NCI-H1436 (cell line): ENCODE measurements around the gene PA2G4.
"Not testable (repeated sequence)": the region's sequence is repeated elsewhere in the genome, so short reads cannot be mapped to it uniquely, and the experiment has no call there.

ENCODE experiments used
- DNase-seq: peaks from one replicate; lab custom pipeline; 2025; lab: John Stamatoyannopoulos, UW

PA2G4 gene

DNA sequence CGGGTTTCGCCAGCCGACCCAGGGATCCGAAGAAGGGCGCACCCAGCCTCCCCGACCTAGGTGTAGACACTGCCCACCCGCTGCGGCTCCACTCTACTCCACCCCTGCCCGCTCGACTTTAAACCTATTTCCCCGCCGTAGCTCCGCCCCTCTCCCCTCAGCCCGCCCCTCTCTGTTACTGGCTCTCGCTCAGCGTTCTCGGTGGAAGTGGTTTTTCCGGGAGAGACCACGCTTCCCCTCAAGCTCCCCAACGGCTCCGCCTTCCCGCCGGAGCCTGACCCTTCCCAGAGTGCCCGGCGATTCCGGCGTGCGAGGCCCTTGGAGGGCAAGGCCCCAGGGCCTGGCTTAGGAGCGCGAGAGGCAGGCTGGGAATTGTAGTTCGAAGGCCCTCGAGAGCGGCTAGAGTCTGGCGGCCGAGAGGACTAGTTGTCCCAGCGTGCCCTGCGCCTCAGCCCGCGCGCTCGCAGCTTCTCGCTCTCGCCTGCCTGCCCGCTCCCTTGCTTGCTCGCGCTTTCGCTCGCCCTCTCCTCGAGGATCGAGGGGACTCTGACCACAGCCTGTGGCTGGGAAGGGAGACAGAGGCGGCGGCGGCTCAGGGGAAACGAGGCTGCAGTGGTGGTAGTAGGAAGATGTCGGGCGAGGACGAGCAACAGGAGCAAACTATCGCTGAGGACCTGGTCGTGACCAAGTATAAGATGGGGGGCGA lies at the start of gene PA2G4:
Gene PA2G4 (plus strand): TSS at position 451 of the 706 bp plus-strand sequence. CDS start 179 bp downstream, at position 630.
- peak; percentile 97 for DNase-seq

DNA sequence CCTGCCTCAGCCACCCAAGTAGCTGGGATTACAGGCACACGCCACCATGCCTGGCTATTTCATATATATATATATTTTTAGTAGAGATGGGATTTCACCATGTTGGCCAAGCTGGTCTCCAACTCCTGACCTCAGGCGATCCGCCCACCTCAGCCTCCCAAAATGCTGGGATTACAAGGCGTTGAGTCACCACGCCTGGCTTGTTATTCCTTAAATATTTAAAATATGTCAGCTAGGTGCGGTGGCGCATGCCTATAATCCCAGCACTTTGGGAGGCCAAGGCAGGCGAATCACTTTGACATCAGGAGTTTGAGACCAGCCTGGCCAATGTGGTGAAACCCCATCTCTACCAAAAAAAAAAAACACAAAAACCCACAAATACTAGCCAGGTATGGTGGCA lies 44.4 kb upstream of the PA2G4 start:
- DNase-seq, result not testable (repeated sequence)

DNA sequence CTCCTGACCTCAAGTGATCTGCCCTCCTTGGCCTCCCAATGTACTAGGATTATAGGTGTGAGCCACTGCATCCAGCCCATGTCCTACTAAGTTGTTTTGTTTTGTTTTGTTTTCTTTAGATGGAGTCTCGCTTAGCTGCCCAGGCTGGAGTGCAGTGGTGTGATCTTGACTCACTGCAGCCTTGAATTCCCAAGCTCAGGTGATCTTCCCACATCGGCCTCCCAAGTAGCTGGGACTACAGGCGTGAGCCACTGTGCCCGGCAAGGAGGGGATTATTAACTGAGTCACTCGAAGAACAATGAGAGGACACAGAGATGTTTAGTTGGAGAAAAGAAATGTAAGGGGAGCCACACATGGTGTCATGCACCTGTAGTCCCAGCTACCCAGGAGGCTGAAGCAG lies 42.4 kb upstream of the PA2G4 start:
- DNase-seq, result no peak

DNA sequence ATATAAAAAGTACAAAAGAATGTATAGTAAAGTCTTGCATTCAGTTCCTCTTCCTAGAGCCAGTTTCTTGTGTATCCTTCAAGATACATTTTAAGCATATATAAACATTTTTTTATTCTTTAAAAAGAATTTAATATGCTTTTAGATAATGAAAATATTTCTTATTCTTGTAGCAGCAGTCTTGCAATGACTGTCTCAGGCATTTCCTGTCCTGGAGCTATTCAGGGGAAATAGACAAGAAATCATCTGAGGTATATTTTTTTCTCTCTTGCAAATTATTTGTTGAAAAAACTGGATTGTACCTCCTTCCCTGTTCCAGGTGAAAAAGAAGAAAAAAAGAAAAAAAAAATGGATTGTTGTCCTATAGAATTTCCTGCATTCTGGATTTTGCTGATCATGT lies 41.4 kb upstream of the PA2G4 start:
- DNase-seq, result no peak

DNA sequence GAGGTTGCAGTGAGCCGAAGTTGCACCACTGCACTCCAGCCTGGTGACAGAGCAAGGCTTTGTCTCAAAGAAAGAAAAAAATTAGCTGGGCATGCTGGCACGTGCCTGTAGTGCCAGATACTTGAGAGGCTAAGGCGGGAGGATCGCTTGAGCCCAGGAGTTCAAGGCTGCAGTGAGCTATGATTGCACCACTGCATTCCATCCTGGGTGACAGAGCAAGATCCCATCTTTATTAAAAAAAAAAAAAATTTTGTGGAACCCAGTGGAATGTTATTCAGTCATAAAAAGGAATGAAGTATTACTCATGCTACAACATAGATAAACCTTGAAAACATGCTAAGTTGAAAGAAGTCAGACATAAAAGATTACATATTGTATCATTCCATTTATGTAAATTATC lies 32.7 kb upstream of the PA2G4 start:
- DNase-seq, result no peak

DNA sequence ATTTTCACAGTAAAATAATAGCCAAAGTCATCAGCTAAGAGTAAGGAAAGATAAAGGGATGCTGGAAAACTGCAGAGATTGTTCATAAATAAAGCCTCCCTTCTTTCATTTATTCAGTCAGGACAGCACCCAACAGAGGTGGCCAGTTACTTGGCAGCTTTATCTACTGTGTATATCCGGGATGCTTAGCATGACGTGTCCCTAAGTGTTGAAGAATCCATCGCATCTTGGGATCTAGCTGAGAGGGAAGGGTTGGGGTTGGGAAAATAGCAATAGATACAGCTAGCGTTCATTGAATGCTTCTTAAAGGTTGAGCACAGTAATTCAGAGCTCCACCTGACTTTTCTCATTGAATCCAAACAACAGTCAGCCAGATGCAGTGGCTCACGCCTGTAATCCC lies 30.0 kb upstream of the PA2G4 start:
- DNase-seq, result no peak

DNA sequence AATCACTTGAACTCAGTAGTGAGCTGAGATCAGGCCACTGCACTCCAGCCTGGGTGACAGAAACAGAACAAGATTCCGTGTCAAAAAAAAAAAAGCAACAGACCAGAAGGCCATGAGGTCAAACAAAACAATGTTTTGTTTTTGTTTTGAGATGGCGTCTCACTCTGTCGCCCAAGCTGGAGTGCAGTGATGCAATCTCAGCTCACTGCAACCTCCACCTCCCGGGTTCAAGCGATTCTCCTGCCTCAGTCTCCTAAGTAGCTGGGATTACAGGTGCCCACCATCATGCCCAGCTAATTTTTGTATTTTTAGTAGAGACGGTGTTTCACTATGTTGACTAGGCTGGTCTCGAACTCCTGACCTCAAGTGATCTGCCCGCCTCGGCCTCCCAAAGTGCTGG lies 26.4 kb upstream of the PA2G4 start:
- not testable (repeated sequence) for DNase-seq

DNA sequence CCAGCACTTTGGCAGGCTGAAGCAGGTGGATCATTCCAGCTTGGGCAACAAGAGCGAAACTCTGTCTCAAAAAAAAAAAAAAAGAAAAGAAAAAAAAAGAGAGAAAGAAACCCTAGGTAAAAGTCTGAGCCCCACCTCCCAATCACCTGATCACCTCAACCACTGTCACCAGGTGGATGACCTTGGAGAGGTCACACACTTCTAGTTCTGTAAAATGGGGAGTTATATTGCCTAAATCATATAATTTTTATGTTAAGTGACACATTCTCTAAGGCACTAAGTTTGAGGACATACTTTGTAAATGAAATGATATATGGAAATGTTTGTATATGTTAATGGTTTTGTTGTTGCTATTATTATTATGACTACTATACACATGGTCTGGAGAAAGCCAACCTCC lies 25.9 kb upstream of the PA2G4 start:
- no peak for DNase-seq

DNA sequence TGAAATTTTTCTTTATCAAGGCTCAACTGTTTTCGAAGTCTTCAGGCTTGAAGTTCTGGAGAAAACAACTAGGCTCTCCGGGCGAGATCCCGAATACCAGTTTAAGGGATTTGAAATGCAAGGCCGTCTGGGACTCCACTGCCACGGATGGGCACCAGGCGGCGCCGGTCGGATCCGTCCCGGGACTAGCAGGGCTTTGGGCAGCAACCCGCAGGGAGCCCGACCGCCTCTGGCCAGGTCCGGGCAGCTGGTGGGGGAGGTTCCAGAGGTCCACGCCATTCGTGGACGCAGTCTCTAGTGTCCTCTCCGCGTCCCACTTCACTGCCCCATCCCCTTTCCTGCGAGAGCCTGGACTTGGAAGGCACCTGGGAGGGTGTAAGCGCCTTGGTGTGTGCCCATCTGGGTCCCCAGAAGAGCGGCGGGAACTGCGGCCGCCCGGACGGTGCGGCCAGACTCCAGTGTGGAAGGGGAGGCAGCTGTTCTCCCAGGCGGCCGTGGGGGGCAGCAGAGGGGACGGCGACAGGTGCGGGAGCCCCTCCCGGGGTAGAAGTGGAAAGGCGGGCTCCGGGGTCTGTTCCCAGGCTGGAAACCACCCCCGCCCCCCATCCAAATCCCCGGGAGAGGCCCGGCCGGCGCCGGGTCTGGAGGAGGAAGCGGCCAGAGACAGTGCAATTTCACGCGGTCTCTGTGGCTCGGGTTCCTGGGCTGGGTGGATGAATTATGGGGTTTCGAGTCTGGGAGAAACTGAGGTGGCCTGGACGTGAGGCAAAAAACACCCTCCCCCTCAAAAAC lies 25.2 kb upstream of the PA2G4 start:
- peak; percentile 31 for DNase-seq

DNA sequence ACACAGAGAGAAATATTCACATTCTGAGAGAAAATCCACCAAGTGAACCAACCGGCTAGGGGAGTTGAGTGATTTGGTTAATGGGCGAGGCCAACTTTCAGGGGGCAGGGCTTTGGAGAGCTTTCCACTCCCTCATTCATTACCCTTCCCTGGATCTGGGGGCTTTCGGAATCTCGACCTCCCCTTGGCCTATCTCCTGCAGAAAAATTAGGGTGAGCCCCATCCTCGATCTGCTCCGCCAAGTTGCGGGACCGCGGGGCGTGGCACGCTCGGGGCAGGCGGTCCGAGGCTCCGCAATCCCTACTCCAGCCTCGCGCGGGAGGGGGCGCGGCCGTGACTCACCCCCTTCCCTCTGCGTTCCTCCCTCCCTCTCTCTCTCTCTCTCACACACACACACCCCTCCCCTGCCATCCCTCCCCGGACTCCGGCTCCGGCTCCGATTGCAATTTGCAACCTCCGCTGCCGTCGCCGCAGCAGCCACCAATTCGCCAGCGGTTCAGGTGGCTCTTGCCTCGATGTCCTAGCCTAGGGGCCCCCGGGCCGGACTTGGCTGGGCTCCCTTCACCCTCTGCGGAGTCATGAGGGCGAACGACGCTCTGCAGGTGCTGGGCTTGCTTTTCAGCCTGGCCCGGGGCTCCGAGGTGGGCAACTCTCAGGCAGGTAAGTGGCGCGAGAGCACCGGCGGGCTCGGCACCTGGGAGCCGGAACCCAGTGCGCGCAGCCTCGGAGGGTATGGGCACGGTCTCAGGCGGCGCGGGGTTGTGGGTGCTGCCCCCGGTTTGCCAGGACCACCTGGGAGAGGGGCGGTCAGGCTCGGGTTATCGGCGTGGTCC lies 24.4 kb upstream of the PA2G4 start, which contains the start of gene ERBB3:
Gene ERBB3 (plus strand): TSS at position 443 of the 833 bp plus-strand sequence. CDS start 136 bp downstream, at position 579.
- DNase-seq, result peak; percentile 60

DNA sequence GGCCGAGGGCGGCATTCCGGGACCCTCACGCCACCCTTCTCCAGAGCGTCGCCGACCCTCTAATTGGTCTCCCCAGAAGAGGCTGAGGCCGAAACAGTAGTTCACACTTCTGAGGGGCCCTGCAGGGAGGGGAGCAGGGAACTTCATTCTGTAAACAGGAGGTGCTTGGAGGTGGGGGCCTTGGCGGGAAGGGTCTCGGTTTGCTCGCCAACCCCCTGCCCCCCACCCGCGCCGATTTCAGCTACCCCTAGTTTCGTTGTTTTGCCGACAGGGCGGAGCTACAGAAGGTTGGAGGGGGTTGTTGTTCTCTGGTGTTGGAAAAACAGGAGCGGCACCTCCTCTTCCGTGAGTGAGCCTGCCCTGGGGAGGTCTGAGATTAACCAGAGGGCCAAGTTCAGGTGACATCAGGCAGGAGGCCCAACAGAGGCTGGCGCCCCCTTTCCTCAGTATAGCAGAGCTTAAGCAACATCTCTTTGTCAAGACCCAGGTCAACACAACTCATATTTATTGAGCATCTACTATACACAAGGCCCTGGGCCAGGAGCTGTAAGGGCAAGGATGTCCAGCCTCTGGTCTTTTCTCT lies 23.7 kb upstream of the PA2G4 start:
- no peak for DNase-seq

DNA sequence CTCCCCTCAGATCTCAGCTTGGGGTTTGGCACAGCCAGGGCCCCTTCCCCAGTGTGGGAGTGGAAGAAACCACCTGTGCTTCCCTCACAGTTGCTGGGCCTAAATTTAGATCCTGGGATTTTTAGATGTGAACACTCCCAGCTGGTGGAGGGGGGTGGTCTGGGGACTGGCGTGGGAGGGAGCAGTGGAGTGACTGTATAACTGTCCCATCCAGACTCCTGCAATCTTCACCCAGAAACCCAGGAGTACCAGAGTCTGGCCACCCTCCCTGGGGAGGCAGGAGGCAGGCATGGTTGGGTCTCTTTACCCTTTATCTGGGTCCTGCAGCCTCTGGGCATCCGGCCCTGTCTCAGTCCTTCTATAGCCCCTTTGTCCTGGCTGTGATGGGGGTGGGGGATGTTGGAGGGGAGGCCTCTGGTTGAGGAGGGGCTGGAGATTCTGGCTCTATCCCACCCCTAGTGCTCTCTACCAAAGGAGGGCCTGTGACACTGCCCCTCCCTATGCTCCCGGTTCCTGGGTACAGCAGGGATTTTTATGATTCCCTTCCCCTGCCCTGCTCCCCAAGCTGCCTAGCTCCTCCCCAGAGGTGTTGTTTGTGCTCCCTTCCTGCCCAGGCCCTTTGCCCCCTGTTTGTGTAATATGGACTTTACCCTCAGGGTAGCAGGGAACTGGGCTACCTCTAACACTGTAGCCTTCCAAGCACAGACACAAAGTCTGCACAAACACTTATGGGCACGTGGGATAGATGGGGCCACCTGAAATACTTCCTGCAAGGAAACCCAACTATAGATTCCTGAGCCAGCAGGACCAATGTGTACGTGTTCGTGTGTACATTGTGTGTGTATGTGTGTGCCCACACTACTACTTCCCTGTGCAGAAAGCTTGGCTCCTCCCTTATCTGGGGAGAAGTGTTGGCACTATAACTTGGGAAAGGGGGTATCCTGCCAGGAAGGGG lies 22.7 kb upstream of the PA2G4 start:
- DNase-seq, result no peak

DNA sequence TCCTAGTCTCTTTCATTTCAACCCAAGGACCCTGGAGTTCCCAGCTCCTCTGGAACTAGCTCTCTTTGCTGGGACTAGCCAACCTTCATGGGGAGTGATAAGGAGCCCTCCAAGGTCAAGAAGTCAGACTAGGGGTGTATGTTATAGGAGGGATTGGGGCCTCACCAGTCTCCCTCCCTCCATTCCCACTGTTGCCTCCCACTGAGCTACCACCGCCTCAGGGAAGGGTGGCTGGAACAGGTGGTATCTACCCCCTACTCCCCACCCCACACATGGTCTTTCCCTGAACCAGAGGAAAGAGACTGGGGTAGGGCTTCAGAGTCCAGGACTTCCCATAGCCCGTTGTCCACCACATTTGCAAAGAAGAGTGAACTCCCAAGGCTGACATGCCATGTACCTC lies 22.0 kb upstream of the PA2G4 start:
- no peak for DNase-seq

DNA sequence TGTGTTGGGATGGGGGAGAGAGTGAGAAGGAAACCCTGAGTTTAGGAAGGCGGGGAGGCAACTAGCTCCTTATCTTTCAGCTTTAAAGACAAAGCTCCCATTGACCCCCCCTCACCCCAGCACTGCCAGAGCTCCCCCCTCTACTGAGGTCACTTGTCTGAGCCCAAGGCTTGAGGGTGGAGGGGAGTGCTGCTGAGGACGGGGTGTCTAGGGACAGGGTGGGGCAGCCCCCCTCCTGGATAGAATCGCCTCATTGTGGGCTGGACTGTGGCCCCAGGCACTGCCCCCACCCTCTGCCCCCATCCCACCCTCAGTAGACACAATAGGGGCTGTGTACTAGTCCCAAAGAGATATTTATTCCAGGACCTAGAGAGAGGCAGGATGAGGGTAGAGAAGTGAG lies 21.4 kb upstream of the PA2G4 start:
- DNase-seq, result no peak

DNA sequence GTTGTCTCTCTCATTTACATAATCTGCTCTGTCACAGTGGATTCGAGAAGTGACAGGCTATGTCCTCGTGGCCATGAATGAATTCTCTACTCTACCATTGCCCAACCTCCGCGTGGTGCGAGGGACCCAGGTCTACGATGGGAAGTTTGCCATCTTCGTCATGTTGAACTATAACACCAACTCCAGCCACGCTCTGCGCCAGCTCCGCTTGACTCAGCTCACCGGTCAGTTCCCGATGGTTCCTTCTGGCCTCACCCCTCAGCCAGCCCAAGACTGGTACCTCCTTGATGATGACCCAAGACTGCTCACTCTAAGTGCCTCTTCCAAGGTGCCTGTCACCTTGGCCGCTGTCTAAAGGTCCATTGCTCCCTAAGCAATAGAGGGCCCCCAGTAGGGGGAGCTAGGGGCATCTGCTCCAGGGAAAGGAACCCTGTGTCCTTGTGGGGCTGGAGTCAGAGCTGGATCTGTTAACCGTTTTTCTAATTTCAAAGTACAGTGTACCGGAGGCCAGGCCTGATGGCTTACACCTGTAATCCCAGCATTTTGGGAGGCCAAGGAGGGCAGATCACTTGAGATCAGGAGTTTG lies 19.3 kb upstream of the PA2G4 start:
- DNase-seq, result no peak

DNA sequence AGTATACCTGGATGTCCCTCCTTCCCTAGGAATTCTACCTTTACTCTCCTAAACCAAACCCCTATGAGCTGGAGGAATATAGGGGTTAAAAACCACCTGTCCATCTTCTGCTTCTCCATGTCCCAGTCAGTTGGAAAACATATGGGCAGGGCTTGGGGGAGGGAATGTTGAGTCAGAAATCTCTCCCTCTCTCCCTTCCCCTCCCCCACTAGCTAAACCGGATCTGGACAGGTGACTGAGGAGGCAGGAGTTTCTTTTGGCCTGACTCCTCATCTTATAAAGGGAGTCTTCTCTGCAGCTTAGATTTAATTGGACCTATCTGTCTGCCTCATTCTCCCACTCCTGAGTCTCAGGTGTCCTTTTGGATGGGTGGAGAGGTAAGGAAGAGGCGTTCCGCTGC lies 18.3 kb upstream of the PA2G4 start:
- no peak for DNase-seq

DNA sequence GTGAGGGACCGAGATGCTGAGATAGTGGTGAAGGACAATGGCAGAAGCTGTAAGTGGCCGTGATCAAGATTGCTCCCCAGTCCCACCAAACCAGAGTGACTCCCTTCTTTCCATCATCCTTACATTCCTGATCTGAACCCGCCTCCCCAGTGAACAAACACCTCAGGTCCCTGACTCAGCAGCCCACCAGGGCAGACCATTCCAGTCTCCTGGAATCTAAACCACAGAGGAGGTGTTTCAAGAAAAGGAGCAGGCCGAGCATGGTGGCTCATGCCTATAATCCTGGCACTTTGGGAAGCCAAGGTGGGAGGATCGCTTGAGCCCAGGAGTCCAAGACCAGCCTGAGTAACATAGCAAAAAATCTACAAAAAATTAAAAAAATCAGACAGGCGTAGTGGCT lies 17.8 kb upstream of the PA2G4 start:
- no peak for DNase-seq

DNA sequence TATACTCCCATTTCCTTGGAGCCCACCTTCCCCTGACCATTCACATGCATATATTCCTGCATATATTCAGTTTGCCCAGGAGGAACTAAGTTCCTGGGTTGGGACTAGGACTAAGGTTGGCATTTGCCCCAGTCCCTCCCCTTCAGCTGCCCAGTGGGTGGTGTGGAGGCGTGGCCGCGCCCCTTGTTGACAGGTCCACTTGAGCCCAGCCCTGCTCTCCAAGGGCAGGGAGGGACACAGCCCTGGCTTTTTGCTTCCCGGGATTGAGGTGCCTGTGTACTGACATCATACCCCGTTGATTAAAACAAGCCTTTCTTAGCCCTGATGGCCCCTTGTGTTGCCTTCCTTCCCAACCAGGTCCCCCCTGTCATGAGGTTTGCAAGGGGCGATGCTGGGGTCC lies 17.1 kb upstream of the PA2G4 start:
- no peak for DNase-seq

DNA sequence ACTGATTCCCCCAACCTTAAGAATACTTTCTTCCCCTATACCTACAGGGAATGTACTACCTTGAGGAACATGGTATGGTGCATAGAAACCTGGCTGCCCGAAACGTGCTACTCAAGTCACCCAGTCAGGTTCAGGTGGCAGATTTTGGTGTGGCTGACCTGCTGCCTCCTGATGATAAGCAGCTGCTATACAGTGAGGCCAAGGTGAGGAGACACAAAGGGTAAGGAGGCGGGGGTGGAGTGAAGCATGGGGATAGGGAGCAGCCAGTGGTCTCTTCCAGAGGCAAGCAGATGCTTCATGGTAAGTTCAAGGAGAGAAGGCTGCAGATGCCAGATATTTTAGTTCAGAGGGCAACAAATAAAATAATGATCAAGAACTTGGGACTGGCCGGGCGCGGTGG lies 6.6 kb upstream of the PA2G4 start:
- DNase-seq, result no peak

DNA sequence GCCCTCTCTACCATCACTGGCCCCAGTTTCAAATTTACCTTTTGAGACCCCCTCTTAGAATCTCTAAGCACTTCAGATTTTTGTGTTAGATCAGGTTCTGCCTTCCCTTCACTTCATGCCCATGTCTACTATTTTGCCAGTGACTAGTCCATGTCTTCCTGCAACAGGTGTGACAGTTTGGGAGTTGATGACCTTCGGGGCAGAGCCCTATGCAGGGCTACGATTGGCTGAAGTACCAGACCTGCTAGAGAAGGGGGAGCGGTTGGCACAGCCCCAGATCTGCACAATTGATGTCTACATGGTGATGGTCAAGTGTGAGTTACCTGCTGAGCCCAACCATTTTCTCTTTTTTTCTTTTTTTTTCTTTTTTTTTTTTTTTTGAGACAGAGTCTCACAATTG lies 5.8 kb upstream of the PA2G4 start:
- no peak for DNase-seq

DNA sequence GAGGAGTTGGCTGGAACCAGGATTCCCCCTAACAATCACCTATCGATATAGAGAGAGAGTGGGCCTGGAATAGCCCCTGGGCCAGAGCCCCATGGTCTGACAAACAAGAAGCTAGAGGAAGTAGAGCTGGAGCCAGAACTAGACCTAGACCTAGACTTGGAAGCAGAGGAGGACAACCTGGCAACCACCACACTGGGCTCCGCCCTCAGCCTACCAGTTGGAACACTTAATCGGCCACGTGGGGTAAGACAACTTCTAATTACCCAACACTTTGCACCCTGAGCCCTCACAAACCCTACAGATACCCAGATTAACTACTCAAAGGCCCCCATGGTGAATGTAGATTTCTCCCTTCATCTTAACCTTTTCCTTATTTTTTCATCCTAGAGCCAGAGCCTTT lies 4.6 kb upstream of the PA2G4 start:
- DNase-seq, result no peak
